ENCODE measurements around the gene PINK1.
A peak's percentile ranks its signal among the peaks of the same experiment; 100 is the strongest.
"Not testable (repeated sequence)": the region's sequence is repeated elsewhere in the genome, so short reads cannot be mapped to it uniquely, and the experiment has no call there.

Gene PINK1

GRCh38 chr1:20633190-20634064, at the start of gene PINK1:
PINK1 (plus strand) TSS chr1:20633458; CDS start chr1:20633549, 91 bp downstream.
- DNase-seq: peak; percentile 99

GRCh38 chr1:20584890-20585289, 48.4 kb upstream of the PINK1 start:
- DNase-seq: no peak

GRCh38 chr1:20586953-20587660, 46.2 kb upstream of the PINK1 start:
- DNase-seq: no peak

- no peak for DNase-seq
Observed at GRCh38 chr1:20587661-20588053, 45.6 kb upstream of the PINK1 start.

GRCh38 chr1:20588634-20589225, 44.5 kb upstream of the PINK1 start, which contains the start of gene CDA:
CDA (plus strand) TSS chr1:20589097; CDS start chr1:20589130, 33 bp downstream.
- no peak for DNase-seq

DNA sequence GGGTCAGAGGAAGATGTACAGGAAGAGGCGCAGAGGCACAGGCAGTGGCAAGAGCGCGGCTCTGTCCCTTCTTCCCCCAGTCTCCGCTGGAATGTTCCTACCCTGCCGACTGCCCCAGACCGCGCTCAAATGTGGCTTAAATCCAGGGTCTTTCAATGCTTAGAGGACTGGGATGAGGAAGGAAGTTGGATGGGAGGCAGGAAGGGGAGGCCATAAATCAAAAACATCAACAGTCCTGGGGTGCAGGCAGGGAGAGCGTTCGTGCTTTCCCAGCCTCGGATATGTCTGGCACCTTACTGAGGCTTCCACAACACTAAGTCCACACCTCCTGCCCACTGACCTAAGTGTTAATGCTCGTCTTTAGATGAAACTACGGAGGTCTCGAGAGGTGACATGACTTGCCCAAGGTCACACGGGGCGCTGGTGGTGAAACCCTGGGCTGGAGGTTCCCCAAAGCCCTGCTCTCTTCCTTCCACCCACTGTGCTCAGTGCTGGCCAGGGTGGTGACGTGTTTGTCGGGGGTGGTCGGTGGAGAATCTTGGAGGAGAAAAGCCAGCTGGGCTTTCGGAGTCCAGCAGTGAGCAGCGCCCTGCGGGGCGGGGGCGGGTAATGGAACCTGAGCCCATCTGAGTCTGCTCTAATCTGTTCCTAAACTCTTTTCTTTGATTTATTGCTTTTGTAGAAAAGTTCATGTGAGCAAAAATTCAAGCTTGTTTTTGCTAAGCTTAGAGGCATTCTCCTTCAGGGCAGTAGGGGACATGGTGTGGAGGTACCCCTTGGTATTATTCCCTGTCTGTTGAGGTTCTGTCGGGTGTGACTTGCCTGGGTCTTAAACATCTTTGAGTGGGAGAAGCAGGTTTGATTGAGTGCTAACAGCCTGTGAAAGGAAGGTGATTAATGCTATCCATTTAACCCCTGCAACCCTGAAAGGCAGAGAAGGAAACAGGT, 43.7 kb upstream of the PINK1 start:
- DNase-seq: no peak

GRCh38 chr1:20590306-20590777, 42.9 kb upstream of the PINK1 start:
- no peak for DNase-seq

DNA sequence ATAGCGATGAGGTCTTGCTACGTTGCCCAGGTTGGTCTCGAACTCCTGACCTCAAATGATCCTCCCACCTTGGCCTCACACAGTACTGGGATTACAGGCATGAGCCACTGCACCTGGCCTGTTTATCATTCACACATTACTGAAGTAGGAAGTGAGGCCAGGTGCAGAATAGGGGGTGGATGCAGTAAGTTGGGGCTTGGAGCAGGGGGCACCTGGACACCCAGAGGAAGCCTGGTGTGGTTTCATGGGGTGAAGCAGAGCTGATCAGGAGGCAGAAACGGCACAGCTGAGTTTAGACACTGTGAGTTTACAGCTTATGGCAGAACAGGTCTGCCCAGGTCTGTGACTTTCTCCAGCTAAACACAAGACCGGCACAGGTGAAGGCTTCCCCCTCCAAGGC, 39.5 kb upstream of the PINK1 start:
- no peak for DNase-seq

DNA sequence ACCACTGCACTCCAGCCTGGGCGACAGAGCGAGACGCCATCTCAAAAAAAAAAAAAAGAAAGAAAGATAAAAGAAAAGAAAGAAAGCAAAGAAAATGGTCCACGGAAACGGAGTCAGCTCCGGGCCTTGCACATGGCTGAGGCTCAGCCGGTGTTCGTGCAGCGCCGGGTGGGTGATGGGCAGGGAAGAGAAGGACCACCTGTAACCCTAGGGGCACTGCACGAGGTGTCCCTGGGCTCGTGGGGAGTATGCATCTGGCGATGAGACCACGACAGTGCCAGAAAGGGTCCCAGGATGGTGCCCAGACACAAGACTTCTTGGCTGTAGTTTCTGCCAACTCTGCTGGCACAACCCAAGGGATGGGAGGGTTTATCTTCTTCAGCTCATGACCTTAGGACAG, 38.5 kb upstream of the PINK1 start:
- DNase-seq: no peak

DNA sequence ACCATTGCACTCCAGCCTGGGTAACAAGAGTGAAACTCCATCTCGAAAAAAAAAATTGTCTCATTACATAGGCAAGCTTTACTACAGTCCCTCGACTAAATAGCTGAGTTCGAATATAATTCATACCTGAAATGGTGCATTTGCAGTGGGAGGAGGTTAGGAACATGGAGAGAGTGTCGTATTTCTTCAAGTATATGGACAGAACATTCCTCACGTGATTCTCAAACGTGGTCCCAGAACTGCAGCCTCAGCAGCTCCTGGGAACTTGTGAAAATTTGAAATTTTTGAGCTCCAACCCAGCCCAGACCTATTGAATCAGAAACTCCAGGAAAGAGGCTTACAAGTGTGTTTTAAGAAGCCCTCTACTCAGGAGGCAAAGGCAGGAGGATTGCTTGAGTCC, 37.2 kb upstream of the PINK1 start:
- DNase-seq: no peak

DNA sequence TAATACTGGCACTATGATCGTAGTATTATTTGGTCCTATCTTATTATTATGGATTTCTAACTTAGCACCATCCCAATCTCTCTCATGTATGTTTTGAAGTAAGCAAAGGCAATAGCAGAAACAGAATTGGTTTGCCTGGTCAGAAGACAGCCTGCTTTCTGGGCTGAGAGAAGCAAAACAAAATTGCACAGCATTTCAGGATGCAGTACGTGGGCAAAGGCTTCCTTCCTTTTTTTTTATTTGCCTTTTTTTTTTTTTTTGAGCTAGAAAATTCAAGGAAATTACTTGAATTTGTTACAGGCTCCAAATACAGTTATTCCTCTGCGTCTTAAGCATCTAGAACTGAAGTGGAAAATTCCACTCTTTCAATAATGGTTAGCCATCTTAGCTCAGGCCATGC, 35.6 kb upstream of the PINK1 start:
- DNase-seq: no peak

DNA sequence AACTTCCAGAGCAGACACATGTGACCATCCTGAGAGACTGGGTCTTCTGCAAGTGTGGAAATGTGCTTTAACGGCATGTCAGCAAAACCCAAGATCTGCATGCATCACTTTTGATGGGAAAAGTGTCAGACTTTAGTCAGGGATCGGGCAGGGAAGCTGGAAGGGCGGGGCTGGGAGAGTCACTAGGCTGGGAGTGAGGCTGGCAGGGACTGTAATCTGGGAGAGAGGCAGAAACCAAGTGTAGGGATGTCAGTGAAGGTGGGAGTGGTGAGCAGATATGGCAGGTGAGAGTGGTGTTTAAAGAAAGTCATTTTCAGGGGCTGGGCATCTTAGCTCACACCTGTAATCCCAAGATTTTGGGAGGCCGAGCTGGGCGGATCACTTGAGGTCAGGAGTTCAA, 33.1 kb upstream of the PINK1 start:
- DNase-seq: no peak

GRCh38 chr1:20601129-20601825, 32.0 kb upstream of the PINK1 start:
- no peak for DNase-seq

- no peak for DNase-seq
Observed at GRCh38 chr1:20602851-20603450, 30.3 kb upstream of the PINK1 start.

- no peak for DNase-seq
Observed at GRCh38 chr1:20603504-20604464, 29.5 kb upstream of the PINK1 start.

- DNase-seq: no peak
Observed at GRCh38 chr1:20604678-20605077, 28.6 kb upstream of the PINK1 start.

GRCh38 chr1:20606801-20607570, 26.3 kb upstream of the PINK1 start:
- not testable (repeated sequence) for DNase-seq

- DNase-seq: no peak
Observed at GRCh38 chr1:20609541-20609940, 23.7 kb upstream of the PINK1 start.

DNA sequence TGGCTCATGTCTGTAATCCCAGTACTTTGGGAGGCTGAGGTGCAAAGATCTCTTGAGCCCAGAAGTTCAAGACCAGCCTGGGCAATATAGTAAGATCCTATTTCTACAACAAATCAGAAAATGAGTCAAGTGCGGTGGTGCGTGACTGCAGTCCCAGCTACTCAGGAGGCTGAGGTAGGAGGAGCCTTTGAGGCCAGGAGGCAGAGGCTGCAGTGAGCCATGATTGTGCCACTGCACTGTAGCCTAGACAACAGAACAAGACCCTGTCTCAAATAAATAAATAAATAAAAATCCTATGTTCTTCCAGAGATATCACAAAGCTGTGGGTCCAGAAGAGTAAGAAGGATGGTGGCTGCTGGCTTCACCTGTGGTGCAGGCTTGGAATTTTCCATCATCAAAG, 22.3 kb upstream of the PINK1 start:
- no peak for DNase-seq
